AML-193 (cell line): ENCODE results near the gene METTL4.
A peak's percentile ranks its signal among the peaks of the same experiment; 100 is the strongest.

Experiments used
- DNase-seq, 2 experiments: peaks; one replicate each; lab custom pipeline; 2025; lab: John Stamatoyannopoulos, UW

Gene METTL4, protein sequence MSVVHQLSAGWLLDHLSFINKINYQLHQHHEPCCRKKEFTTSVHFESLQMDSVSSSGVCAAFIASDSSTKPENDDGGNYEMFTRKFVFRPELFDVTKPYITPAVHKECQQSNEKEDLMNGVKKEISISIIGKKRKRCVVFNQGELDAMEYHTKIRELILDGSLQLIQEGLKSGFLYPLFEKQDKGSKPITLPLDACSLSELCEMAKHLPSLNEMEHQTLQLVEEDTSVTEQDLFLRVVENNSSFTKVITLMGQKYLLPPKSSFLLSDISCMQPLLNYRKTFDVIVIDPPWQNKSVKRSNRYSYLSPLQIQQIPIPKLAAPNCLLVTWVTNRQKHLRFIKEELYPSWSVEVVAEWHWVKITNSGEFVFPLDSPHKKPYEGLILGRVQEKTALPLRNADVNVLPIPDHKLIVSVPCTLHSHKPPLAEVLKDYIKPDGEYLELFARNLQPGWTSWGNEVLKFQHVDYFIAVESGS

DNA sequence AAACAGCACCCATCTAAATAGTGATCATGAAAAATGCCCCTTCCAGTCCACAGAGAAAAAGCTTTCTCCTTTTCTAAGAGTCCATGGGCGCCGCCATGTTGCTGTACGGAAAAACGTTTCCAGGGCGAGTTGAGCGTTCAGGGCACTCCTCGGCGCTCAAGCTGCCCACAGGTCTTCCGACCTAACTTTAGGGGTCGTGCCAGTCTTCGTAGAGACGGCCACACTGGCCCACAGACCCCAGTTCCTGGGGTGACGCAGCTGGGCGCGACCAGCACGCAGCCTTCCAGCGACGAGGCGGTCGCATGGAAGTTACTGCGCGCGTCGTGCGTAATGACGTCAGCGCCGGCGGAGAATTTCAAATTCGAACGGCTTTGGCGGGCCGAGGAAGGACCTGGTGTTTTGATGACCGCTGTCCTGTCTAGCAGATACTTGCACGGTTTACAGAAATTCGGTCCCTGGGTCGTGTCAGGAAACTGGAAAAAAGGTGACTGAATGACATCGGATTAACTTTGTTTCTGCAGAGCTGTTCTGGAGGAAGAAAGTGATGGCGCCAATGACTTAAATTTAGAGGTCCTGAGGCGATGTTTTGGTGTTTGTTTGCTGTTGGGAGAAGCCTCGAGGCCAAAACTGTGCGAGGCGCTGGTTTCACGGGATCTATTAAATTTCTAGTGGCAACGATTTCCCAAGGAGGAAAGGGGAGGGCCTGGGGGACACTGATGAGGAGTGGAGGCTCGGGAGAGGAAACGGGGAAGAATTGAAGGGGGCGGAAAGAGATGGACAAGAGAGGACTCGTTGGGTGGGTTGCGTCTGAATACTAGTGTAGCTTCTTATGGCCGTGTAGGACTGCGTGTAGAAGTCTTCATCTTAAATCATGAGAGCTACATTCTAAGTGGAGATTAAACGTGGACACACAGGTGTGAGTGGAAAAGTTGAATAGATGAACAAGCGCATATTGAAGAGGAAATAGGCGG is at the start of gene METTL4, which contains the start of gene NDC80:
Gene METTL4, minus strand, starts transcription at position 306 of the 971 bp plus-strand sequence. CDS start 4,289 bp downstream, outside the sequence.
Gene NDC80, plus strand, starts transcription at position 358 of the 971 bp plus-strand sequence. CDS start 1,429 bp downstream, outside the sequence.
- DNase-seq = peak; percentile 69 to 81

DNA sequence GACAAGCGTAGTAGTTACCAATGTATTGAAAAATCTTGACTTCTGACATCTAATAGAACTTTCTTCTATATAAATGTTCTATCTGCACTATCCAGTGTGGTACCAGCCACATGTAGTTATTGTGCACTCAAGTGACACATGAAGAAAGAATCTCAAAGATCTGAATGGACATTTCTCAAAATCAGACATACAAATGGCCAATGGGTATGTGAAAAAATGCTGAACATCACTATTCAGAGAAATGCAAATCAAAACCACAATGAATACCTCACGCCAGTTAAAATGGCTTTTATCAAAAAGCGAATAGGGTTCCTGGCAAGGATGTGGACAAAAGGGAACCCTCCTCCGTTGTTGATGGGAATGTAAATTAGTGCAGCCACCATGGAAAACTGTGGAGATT is 46.7 kb upstream of the METTL4 start:
- no peak for DNase-seq

DNA sequence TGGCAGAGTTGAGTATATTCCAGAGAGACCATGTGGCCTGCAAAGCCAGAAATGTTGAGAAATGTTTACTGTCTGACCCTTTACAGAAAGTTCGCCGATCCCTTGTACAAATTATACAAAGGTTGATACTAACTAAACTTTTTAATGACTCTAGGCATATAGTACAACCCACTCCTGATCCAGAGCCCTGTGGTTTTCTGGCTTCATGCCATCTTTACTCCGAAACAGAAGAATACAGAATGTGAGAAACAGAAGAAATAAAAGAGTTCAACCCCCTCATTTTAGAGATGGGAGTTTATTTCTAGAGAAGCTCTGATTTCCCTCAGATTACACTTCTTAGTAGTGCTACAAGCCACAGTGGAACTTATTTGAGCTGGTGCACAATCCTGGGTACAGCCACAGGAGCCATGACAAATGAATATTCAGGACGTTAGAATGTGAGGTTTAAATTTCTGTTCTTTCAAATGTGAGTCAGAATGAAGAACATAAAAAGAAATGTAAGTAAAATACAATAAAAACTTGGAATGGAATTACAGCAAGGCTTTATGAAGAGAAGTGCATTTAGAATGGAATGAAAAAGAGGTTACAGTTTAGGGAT is 46.2 kb upstream of the METTL4 start:
- no peak for DNase-seq

DNA sequence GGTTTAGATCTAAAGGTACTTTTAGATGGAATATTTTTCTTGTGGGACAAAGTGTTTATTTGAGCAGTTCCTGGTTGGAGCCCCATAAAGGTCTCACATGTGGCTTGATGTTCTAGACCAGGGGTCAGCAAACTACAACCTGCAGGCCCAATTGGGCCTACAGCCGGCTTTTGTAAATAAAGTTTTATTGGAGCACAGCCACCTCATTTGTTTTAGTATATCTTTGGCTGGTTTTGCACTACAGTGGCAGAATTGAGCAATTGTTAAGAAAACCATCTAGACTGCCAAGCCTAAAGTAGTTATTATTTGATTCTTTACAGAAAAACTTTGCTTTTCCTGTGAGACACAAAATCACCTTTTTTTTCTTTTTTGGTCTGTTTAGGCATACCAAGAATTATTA is 41.7 kb upstream of the METTL4 start:
- no peak for DNase-seq

DNA sequence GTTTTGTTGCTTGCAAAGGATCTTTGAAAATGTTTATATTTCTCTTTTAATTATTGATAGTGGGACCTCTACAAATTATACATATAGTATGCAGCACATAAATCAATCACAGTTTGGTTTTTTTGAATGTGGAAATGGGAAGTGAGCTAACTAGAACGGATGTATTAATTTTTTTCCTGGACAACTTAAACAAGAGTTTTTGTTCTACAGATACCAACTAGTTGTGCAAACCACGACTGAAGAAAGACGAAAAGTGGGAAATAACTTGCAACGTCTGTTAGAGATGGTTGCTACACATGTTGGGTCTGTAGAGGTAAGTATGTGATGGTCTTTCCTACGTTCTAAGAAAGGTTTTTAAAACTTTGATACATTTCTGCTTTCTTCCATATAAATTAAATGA is 39.2 kb upstream of the METTL4 start:
- no peak for DNase-seq

DNA sequence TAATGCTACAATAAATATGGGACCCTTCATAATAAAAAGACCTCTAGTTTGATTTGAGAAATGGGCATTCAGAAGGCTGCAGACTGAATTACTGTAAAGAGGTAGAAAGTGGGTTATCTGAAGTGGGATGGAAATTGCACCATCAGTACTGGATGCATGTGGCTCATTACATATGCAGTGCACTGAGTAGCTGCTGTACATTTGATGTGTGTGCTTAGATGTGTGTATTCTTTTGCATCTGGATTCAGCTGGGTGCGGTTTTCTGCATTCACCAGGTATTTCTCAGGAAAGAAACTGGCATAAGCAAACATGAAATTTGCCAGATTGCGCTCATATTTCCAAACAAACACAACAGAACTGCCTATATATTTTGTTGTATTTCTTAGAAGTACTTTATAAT is 38.3 kb upstream of the METTL4 start:
- no peak for DNase-seq

DNA sequence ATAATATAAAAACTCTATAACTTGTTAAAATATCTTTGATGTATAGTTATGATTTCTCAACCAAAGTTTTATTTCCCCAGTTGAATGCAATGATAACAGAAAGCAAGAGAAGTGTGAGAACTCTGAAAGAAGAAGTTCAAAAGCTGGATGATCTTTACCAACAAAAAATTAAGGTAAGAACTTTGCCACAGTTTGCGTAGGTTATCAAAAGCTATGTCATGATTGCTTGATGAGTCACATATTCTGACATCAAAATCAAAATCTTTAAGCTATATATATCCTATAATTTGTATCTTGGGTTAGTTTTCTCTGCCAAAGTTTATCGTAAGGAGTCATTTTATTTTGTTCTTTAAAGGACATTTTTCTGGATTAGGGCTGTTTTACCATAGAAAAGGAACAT is 35.0 kb upstream of the METTL4 start:
- no peak for DNase-seq

DNA sequence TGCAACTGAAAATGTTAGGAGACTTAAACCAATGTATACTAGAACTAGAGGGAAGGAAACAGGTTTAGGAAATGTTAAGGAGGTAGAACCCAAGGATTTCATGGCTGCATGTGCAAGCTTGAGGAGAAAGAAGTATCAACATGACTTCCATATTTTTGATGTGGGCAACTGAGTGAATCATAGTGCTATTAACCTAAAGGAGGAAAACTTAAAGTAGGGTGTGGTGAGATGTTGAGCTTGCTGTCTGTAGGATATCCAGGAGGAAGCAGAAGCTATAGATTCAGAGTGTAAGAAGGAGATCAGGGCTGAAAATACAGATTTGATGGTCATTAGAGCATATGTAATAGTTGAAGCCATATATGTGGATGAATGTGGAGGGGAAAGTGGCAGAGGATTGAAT is 31.5 kb upstream of the METTL4 start:
- no peak for DNase-seq

DNA sequence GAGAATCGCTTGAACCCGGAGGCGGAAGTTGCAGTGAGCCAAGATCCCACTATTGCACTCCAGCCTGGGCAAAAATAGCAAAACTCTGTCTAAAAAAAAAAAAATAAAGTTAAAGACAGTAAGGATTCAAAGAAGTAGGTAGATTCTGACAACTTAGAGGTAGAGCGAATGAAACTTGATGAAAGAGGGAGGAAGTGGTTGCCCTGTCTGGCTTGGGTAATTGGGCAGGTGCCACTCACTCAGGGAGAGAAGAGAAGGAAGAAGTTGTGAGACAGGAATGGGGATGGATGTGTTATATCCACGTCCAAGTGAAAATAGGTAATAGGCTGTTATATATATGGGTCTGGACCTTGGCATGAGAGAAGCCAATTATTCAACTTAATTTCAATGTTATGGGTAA is 26.3 kb upstream of the METTL4 start:
- DNase-seq = no peak

DNA sequence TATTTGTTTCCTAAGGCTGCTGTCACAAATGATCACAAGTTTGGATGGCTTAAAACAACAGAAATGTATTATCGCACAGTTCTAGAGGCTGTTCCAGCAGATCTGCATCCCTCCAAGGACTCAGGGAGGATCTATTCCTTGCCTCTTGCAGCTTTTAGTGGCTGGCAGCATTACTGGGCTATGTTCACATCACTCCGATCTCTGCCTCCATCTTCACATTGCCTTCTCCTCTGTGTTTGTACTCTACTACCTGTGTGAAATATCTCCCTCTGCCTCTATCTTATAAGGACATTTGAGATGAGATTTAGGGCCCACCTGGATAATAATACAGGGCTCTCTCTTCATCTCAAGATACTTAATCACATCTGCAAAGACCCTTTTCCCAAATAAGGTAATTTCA is 19.0 kb upstream of the METTL4 start:
- no peak for DNase-seq

DNA sequence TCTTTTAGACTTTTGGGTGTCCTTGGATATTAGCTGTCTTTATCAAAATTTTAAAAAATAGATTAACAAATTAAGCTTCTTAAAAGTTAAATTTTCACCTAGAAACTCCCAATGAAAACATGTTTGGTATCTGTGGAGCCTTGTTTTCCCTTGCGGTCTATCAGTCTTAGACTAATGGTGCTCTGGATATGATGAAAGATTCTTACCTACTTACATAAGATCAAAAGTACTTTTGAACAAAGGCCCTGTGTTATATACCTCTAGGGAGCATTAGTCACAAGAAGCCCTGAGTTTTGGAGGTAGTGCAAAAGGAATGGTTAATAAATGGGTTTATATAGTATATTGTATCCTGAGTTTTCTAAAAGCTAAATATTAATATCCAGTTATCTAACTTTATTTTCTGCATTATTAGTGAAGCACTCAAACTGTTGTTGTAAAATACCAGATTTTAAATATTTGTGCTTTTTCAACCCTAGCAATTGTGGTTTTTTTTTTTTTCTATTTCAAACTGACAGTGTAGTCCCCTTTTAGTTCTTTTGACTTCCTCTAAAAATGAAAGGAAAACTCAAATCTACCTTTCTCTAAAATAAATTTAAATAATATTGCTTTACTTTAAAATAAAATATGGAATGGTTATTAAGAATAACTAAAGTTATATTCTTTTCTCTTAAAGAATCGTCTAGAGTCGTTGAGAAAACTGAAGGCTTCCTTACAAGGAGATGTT is 18.2 kb upstream of the METTL4 start:
- DNase-seq = no peak

DNA sequence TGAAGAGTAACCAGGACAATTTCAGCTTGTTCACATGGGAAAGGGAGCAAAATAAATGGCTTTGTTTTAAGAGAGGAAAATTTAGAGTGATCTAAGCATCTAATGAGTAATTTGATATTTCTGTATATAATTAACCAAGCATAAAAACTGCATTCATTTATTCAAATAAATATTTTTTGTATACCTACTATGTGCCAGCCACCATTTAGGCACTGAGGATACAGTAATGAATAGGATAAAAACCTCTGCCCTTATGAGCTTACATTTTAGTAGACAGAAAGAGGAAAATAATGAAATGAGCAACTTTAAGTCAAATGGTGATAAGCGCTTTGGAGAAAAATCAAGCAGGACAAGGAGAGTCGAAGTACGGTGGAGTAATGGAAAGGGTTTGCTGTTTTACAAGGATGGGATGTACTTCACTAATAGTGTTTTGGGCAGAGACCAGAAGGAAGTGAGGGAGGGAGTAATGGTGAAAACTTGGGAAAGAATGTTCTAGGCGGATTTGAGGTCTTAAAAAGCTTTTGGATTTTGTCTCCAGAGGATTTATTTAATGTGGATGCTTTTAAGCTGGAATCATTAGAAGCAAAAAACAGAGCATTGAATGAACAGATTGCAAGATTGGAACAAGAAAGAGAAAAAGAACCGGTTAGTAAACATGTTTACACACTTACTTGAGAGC is 17.5 kb upstream of the METTL4 start:
- no peak for DNase-seq

DNA sequence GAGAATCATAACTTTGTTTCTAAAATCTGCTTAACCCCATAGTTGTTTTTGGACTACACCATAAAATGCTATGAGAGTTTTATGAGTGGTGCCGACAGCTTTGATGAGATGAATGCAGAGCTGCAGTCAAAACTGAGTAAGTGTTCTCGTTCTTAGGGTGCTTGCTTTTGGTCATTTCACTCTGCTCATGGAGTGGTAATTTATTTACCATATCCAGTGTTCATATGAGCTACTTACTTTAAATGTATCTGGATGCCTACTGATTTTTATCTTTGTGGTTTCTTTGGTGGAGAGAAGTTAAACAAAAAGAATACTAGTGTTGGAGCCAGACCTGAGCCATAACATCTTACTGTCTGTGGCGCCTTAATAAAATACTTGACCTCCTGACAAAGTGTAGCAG is 16.5 kb upstream of the METTL4 start:
- no peak for DNase-seq

DNA sequence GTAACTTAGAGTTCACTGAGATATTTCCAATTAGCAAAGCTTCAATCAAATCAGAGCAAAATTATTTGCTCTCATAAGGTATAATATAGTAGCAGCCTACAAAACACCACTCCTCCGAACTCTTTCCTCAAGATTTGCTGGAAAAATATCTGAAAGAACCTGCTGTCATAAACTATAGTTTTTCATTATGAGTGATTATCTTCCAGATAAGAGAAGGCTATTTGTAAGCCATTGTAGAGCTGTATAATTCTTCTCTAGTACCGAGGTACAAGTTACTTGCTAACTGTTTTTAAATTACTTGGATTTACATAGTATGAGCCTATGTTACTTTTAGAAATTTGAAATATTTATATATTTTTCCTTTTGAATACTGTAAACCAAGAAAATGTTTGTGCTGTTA is 2.1 kb upstream of the METTL4 start:
- no peak for DNase-seq

DNA sequence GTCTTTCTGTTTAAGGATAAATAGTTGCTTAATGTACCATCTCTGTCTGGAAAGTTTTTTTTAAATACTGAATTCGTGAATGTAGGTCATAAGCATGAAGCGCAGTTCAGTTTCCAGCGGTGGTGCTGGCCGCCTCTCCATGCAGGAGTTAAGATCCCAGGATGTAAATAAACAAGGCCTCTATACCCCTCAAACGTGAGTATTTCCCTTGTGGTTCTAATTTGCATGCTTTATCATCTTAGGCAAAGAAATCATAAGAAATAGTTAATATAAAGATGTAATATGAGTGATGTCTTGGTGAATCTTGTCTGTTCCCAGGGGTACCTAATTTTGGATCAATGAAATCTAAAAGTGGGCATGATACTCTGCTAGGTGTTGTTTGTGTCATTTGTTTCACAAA is 1.6 kb upstream of the METTL4 start:
- DNase-seq = no peak

DNA sequence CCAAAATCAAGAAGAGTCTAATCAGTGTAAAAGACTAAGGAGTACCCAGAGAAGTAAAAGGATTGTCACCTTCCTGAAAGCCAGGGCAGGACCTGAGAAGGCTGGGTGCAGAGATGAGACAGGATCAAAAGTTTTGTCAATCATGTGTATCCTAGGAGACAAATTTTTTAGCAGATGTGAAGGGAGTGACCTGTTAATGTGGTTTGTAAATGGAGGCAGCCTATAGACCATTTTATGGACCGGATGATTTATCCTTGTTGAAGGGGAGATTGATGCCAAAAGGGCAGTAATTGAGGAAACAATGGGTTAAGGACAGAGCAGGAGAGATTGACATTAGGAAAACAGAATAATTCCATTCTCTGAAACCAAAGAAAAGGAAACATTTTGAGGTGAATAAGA is 865 bp upstream of the METTL4 start:
- DNase-seq = no peak

DNA sequence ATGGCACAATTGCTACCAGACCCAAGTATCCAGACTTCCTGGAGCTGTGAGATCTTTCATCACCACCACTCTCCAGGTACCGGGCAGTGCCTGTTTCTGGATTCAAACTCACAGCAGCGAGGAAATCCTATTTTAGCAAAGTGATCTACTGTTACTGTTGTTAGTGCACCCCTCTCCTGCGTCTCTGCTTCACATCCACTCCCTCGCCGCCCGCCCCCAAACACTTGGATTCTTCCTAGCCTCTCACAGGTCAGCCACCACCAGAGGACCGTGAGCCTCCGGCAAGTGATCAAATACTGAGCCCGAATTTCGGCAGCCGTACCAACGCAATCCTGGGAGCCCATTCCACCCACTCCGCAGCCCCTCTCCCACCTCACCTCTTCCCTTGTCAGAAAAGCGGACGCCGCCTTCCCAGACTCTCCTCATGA is 519 bp downstream of the METTL4 start:
- peak; percentile 68 to 73 for DNase-seq

DNA sequence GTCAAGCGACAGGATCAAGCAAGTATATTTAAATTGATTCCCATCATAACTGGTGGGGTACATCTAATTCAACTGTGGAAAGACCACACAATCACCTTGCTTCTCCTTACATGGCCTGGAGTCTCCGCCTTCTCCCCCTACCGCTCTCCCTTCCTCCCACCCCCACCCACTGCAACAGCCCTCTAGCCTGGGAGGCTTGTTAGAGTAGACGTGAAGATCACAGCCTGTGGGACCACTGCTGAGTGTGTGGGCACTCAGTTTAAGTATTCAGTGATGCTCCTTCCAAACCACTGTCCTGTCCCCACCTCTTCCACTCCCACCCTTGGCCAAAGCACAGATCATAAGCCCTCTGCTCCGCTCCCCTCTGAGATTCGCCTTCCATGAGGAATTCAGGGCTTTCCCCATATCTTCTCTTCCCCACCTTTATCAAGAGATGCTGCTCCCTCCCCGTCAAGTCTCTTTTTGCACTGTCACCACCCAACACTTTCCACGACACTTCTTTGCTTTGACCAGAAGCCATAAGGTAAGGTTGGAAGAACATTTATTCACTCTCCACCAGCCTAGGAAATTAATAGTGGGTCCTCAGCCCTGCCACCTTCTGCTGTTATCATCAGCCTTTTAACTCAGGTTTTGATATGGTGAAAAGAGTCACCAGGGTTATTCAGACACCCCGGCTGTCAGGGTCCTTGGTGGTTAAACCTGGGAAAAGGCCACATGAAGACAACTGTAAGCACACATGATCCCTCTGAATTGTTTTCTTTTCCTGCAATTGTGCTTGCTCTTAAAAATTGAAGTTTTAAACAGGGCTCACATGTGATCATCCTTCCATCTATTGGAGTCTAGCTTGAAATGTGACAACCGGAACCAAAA is 1.7 kb downstream of the METTL4 start:
- DNase-seq = no peak

DNA sequence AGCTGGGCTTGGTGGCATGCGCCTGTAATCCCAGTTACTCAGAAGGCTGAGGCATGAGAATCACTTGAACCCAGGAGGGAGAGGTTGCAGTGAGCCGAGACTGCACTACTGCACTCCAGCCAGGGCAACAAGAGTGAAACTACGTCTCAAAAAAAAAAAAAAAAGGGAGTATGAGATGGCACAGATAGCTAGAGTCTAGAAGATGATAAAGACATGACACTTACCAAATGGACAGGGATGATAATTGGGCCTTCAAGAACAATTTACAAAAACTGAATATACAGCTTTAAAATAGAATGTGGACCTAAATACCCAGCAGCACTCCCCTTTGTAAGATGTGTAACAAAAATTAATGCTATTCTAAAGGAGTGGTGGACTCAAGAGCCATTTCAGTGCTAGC is 2.7 kb downstream of the METTL4 start:
- DNase-seq = no peak

DNA sequence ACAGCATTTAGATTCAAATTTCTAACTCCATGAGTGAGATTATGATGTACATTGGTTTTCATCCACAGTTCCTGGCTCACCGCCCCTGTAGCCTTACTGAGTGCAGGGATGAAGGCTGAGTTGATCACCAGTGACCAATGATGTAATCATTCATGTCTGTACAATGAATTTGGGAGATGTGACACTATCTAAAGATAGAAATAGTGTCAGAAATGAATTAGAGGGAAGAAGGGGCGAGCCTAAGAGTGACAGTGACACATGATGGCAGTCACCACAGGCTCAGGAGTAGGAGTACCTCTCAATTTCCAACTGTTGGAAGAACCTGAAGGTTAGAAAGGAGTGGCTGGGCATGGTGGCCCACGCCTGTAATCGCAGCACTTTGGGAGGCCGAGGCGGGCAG is 3.2 kb downstream of the METTL4 start:
- no peak for DNase-seq
